GM12801 (cell line): ENCODE measurements around the gene GDF10.

Experiments used
- CTCF ChIP-seq: IDR thresholded peaks from one replicate; pipeline ENCODE4 v1.5.1; 2011; ENCODE audit warnings: control low read depth; ENCODE audit not compliant: insufficient read length; ENCODE audit errors: extremely low read depth

Gene GDF10

GRCh38 chr10:47296156-47296894, 3.7 kb upstream of the GDF10 start:
- TF ChIP-seq CTCF: no peak

DNA sequence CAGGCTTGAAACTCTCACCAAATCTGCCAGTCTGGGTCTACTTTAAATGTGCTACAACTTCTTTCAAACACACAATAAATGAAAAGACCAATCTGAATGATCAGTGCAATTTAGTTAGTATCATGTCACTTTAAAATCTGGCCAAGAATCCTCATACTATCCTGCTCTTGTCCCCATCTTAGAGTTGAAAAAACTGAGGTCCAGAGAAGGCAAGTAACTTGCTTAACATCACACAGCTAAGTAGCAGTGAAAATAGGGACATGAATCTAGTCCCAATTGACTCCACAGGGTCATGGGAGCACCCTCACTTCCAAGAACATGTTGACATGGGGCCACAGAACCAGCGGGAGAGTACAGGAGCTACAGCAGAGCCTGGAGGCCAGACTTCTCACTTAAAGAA, 3.1 kb upstream of the GDF10 start:
- TF ChIP-seq CTCF: no peak

GRCh38 chr10:47297866-47298540, 2.0 kb upstream of the GDF10 start:
- no peak for TF ChIP-seq CTCF

DNA sequence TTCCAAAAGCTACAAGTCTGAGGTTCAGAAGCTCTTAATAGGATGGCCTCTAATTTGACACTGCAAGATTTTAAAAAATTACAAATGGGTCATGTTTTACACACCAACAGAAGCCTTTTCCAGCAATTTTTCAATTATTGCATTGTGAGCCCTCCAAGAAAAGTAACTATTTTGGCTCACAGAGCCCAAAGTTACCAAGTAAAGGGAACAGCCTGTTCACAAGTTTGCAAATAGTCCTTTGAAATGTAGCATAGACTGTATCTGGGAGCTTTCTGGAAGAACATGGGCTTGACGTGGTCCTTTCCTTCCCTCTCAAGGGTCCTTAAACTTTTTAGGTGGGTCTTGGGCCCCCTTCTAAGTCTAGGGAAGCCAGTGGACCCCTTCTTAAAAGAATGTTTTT, 1.3 kb upstream of the GDF10 start:
- no peak for TF ChIP-seq CTCF

GRCh38 chr10:47300429-47300931, 483 bp downstream of the GDF10 start:
- TF ChIP-seq CTCF: no peak

GRCh38 chr10:47301833-47302232, 1.8 kb downstream of the GDF10 start:
- TF ChIP-seq CTCF: no peak

- no peak for TF ChIP-seq CTCF
These were observed 3.1 kb downstream of the GDF10 start for GRCh38 chr10:47303105-47303504.
